IPS-15b (cell line): Measurements from ENCODE around the gene PRKAA2.
A peak's percentile ranks its signal among the peaks of the same experiment; 100 is the strongest.

Experiments
- H3K27me3 ChIP-seq: one replicate; pipeline ENCODE4 v1.6.1; 2013; ENCODE audit warnings: low read length; ENCODE audit not compliant: control insufficient read depth, insufficient read depth
- H3K36me3 ChIP-seq: one replicate; pipeline ENCODE4 v1.6.1; 2013; ENCODE audit warnings: low read length; ENCODE audit not compliant: control insufficient read depth, insufficient read depth
- H3K4me1 ChIP-seq: one replicate; pipeline ENCODE4 v1.6.1; 2013; ENCODE audit warnings: mild to moderate bottlenecking, low read length; ENCODE audit not compliant: control insufficient read depth, insufficient read depth
- H3K4me3 ChIP-seq: one replicate; pipeline ENCODE4 v1.5.1; 2013; ENCODE audit warnings: low read depth, low read length
- H3K9ac ChIP-seq: one replicate; pipeline ENCODE4 v1.6.1; 2013; ENCODE audit warnings: low read depth, mild to moderate bottlenecking, low read length
- H3K9me3 ChIP-seq: one replicate; pipeline ENCODE4 v1.6.1; 2013; ENCODE audit warnings: mild to moderate bottlenecking, low read length; ENCODE audit not compliant: control insufficient read depth, insufficient read depth

PRKAA2 gene

GRCh38 chr1:56634981-56635380 lies 10.1 kb upstream of the PRKAA2 start:
- Histone ChIP-seq H3K4me1 (no peaks in the 10 kb centered on the region), H3K36me3 (no peaks in the 10 kb centered on the region), H3K4me3 (no peak overlapping the region), H3K27me3 (peaks cover 7% of the 10 kb centered on the region), H3K9ac (no peak overlapping the region), H3K9me3 (no peaks in the 10 kb centered on the region)

DNA sequence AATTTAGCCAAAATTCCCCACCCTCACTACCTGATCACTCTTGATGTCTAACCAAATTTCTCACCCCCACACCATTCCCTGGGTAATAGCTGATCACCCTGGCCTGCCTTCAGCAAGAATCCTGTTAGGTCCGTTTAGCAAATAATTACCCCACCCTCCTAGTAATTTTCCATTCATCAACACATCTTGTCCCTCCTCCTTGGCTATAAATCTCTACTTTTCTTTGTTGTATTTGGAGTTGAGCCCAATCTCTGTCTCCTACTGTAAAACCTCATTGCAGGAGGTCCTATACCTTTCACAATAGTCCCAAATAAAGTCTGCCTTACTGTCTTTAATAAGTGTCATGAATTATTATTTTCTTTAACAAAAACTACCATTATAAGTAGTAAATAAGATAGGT lies 6.9 kb upstream of the PRKAA2 start:
- H3K4me3 ChIP-seq = no peak overlapping the region
- no peak overlapping the region for H3K9ac ChIP-seq
- H3K36me3 ChIP-seq = no peaks in the 10 kb centered on the region
- H3K27me3 ChIP-seq = peaks cover 17% of the 10 kb centered on the region
- H3K9me3 ChIP-seq = no peaks in the 10 kb centered on the region
- no peaks in the 10 kb centered on the region for H3K4me1 ChIP-seq

DNA sequence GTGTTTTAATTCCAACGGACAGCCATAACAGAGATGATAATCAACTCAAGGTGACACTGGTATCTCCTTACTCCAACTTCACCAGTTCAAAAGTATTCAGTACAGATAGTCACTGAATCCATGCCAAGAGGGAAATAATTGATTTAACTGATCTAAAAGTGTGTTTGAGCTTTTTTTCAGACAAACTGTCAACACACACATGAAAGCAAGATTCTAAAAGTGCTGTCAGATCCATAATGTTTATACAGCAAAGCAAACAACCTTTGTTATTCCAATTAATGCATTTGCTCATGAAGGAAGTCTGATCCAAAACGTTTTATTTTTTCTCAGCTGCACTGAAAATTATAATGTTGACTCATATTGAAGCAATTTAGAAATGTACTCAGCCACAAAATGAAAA lies 5.9 kb upstream of the PRKAA2 start:
- no peaks in the 10 kb centered on the region for H3K4me1 ChIP-seq
- H3K4me3 ChIP-seq = no peak overlapping the region
- H3K9me3 ChIP-seq = no peaks in the 10 kb centered on the region
- no peak overlapping the region for H3K9ac ChIP-seq
- H3K36me3 ChIP-seq = no peaks in the 10 kb centered on the region
- H3K27me3 ChIP-seq = peaks cover 27% of the 10 kb centered on the region

GRCh38 chr1:56643661-56644060 lies 1.5 kb upstream of the PRKAA2 start:
- H3K4me1 ChIP-seq = no peaks in the 10 kb centered on the region
- H3K4me3 ChIP-seq = no peak overlapping the region
- H3K27me3 ChIP-seq = peaks cover 28% of the 10 kb centered on the region
- H3K9me3 ChIP-seq = no peaks in the 10 kb centered on the region
- no peaks in the 10 kb centered on the region for H3K36me3 ChIP-seq
- no peak overlapping the region for H3K9ac ChIP-seq

GRCh38 chr1:56644064-56644918 lies 823 bp upstream of the PRKAA2 start:
- Histone ChIP-seq H3K4me1 (no peaks in the 10 kb centered on the region), H3K9me3 (no peaks in the 10 kb centered on the region), H3K9ac (no peak overlapping the region), H3K36me3 (no peaks in the 10 kb centered on the region), H3K27me3 (peaks cover 28% of the 10 kb centered on the region), H3K4me3 (peak overlapping the region; percentile 90)

GRCh38 chr1:56645677-56646305 lies 677 bp downstream of the PRKAA2 start:
- Histone ChIP-seq H3K36me3 (no peaks in the 10 kb centered on the region), H3K4me3 (peak overlapping the region; percentile 90), H3K27me3 (peaks cover 28% of the 10 kb centered on the region), H3K9ac (peak overlapping the region; percentile 83), H3K4me1 (no peaks in the 10 kb centered on the region), H3K9me3 (no peaks in the 10 kb centered on the region)

GRCh38 chr1:56646611-56647010 lies 1.5 kb downstream of the PRKAA2 start:
- Histone ChIP-seq H3K9me3 (no peaks in the 10 kb centered on the region), H3K4me1 (no peaks in the 10 kb centered on the region), H3K27me3 (peaks cover 28% of the 10 kb centered on the region), H3K9ac (no peak overlapping the region), H3K36me3 (no peaks in the 10 kb centered on the region), H3K4me3 (no peak overlapping the region)

DNA sequence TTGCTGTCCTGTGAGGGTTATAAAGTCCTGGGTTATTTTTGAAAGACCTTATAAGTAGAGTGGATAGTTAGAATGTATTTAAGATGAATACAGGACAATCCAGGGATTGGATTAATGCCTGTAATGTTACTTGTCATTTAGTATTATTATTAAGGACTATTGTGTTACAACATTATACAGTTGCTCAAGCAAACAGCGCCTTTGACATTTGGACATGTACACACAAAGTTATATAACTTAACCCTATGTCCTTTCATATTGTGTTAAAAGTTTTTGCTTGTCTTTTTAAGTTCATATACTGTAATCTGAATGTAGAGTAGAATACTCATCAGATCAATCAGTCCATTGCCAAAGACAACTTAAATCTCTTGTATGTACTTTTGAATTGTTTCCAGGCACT lies 2.0 kb downstream of the PRKAA2 start:
- H3K27me3 ChIP-seq = peaks cover 28% of the 10 kb centered on the region
- no peaks in the 10 kb centered on the region for H3K9me3 ChIP-seq
- no peaks in the 10 kb centered on the region for H3K36me3 ChIP-seq
- no peak overlapping the region for H3K9ac ChIP-seq
- H3K4me1 ChIP-seq = no peaks in the 10 kb centered on the region
- H3K4me3 ChIP-seq = no peak overlapping the region

GRCh38 chr1:56648546-56648945 lies 3.4 kb downstream of the PRKAA2 start:
- Histone ChIP-seq H3K4me1 (no peaks in the 10 kb centered on the region), H3K4me3 (no peak overlapping the region), H3K9ac (no peak overlapping the region), H3K36me3 (no peaks in the 10 kb centered on the region), H3K27me3 (peaks cover 14% of the 10 kb centered on the region), H3K9me3 (no peaks in the 10 kb centered on the region)

DNA sequence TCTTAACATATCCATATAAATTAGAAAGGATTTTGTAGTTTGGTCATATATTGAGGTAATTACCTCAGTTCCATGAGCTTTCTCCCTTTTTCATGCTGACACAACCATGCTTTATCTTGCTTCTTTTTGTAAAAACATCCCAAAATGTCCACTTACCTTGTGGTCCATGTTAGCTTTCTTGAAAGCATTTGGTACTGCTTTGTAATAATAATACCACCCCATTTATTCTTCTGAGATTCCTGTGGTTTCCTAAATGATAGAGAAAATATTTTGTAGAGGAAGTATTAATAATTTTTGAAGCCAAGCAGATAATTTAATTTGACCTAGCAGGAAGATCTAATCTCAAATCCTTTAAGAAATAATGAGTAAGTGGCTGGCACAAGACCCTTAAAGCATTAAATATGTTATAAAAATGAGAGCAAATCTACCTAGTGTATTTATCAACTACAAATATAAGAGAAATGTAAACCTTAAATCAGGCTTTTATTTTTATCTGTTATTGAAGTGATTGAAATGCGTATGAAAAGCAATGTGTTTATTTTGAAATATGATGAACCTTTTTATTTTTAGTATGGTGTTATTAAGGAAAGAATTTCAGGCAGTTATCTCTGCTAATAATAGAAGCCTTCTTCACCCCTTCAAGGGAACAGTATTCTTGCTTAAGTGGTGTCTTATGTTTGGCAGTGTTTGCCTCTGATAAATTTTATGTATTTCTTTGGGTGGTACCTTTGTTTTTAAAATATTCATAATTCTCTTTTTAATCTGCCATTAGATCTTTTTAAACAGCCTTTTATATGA lies 9.2 kb downstream of the PRKAA2 start:
- Histone ChIP-seq H3K9ac (no peak overlapping the region), H3K4me3 (no peak overlapping the region), H3K36me3 (no peaks in the 10 kb centered on the region), H3K27me3 (no peaks in the 10 kb centered on the region), H3K4me1 (no peaks in the 10 kb centered on the region), H3K9me3 (no peaks in the 10 kb centered on the region)

- no peaks in the 10 kb centered on the region for H3K4me1 ChIP-seq
- no peaks in the 10 kb centered on the region for H3K27me3 ChIP-seq
- H3K4me3 ChIP-seq = no peak overlapping the region
- H3K36me3 ChIP-seq = no peaks in the 10 kb centered on the region
- no peak overlapping the region for H3K9ac ChIP-seq
- no peaks in the 10 kb centered on the region for H3K9me3 ChIP-seq
These were observed 11.0 kb downstream of the PRKAA2 start for GRCh38 chr1:56655991-56656613.
